H1 (cell line): ENCODE measurements around the gene MYO1G. TPM values are rescaled to one million over a fixed set of nuclear protein-coding genes. Genes with fewer than 3 reads are reported as not detected.

Source experiments
- CTCF ChIA-PET: fragments of 300-600 bp; sonication (Branson Sonifier 250); formaldehyde crosslinking; loops from one replicate; lab custom pipeline; 2021; ENCODE audit not compliant: partially characterized antibody; lab: Charles Lee
- POLR2A ChIA-PET: fragments of 300-600 bp; sonication (Branson Sonifier 250); formaldehyde crosslinking; loops from one replicate; lab custom pipeline; 2021; ENCODE audit warnings: inconsistent platforms; ENCODE audit not compliant: partially characterized antibody; lab: Charles Lee
- DNase-seq, 2 experiments: peaks; one replicate each; pipeline versions ENCODE4 v3.0.0 to v3.0.0-alpha.2; 2010 to 2022; ENCODE audit warnings: low spot score in 2 of 2, low read depth in 1 of 2, mixed read lengths in 1 of 2
- FAIRE-seq: peaks from 2 replicates; lab custom pipeline; 2011; peaks lifted over from hg19 to GRCh38; lab: Jason Lieb, UNC
- H2AFZ ChIP-seq: 2 replicates; pipeline ENCODE4 v1.8.1; 2012; ENCODE audit warnings: low read length, inconsistent platforms
- H2AK5ac ChIP-seq: 2 replicates; pipeline ENCODE4 v1.6.1; 2013; ENCODE audit warnings: low read depth, low read length
- H2BK120ac ChIP-seq: replicated peaks from 2 replicates; pipeline ENCODE3; 2013; ENCODE audit warnings: low read depth, low read length, inconsistent platforms
- H2BK12ac ChIP-seq: 2 replicates; pipeline ENCODE4 v1.6.1; 2013; ENCODE audit warnings: low read depth, low read length
- H2BK15ac ChIP-seq: 2 replicates; pipeline ENCODE4 v1.6.1; 2013; ENCODE audit warnings: low read length
- H2BK20ac ChIP-seq: 2 replicates; pipeline ENCODE4 v1.6.1; 2013; ENCODE audit warnings: low read length
- H2BK5ac ChIP-seq: 2 replicates; pipeline ENCODE4 v1.6.1; 2013; ENCODE audit warnings: low read depth, low read length
- H3K14ac ChIP-seq: 2 replicates; pipeline ENCODE4 v1.6.1; 2013; ENCODE audit warnings: inconsistent platforms; ENCODE audit not compliant: insufficient read length
- H3K18ac ChIP-seq: 2 replicates; pipeline ENCODE4 v1.6.1; 2013; ENCODE audit warnings: low read length; ENCODE audit errors: extremely low read depth
- H3K23ac ChIP-seq: 2 replicates; pipeline ENCODE4 v1.6.1; 2013; ENCODE audit warnings: inconsistent platforms; ENCODE audit not compliant: insufficient read length
- H3K23me2 ChIP-seq: 2 replicates; pipeline ENCODE4 v1.6.1; 2013; ENCODE audit warnings: low read depth, low read length
- H3K27ac ChIP-seq: 2 replicates; pipeline ENCODE4 v1.6.1; 2011; ENCODE audit warnings: low read depth, low read length, inconsistent platforms
- H3K27me3 ChIP-seq, 4 experiments: replicated peaks in 1 of 4; 1 replicate in 1 of 4; 2 replicates in 3 of 4; pipeline versions ENCODE4 v1.6.1 to v1.8.1; 2011 to 2013; ENCODE audit warnings: low read length in 3 of 4, mild to moderate bottlenecking in 3 of 4, inconsistent platforms in 2 of 4, mixed read lengths in 2 of 4, moderate library complexity in 1 of 4; ENCODE audit not compliant: control insufficient read depth in 3 of 4, insufficient read depth in 3 of 4; ENCODE audit errors: extremely low read depth in 1 of 4
- H3K36me3 ChIP-seq, 4 experiments: 2 replicates each; pipeline versions ENCODE4 v1.6.1 to v1.8.1; 2011 to 2013; ENCODE audit warnings: mild to moderate bottlenecking in 4 of 4, low read length in 3 of 4, moderate library complexity in 2 of 4, control low read depth in 1 of 4, inconsistent platforms in 1 of 4; ENCODE audit not compliant: insufficient read depth in 4 of 4, control insufficient read depth in 2 of 4
- H3K4ac ChIP-seq: replicated peaks from 2 replicates; pipeline ENCODE3; 2013; ENCODE audit warnings: low read length, low read depth, mixed read lengths, inconsistent platforms; ENCODE audit not compliant: insufficient read length
- H3K4me1 ChIP-seq, 4 experiments: replicated peaks in 1 of 4; 1 replicate in 1 of 4; 2 replicates in 3 of 4; pipeline versions ENCODE4 v1.6.1 to v1.8.1; 2011 to 2013; ENCODE audit warnings: low read length in 3 of 4, inconsistent platforms in 2 of 4, mixed read lengths in 1 of 4; ENCODE audit not compliant: insufficient read depth in 4 of 4, control insufficient read depth in 3 of 4
- H3K4me2 ChIP-seq, 2 experiments: 2 replicates each; pipeline versions ENCODE4 v1.6.1 to v1.8.1; 2011 to 2013; ENCODE audit warnings: low read depth in 2 of 2, low read length in 2 of 2, control low read depth in 1 of 2, inconsistent platforms in 1 of 2, mild to moderate bottlenecking in 1 of 2; ENCODE audit not compliant: insufficient read depth in 1 of 2
- H3K4me3 ChIP-seq, 4 experiments: fragments of 200-600, 300-600 bp in 1 of 4; sonication (generic), shearing (Covaris generic), sonication (Bioruptor Twin) in 1 of 4; 2 replicates each; pipeline versions ENCODE4 v1.5.1 to v1.8.1; 2011 to 2016; ENCODE audit warnings: low read length in 4 of 4, low read depth in 3 of 4, control low read depth in 2 of 4, inconsistent platforms in 2 of 4, mild to moderate bottlenecking in 2 of 4, mixed read lengths in 1 of 4, moderate library complexity in 1 of 4; ENCODE audit not compliant: insufficient read depth in 2 of 4; ENCODE audit errors: extremely low read depth in 1 of 4
- H3K56ac ChIP-seq: replicated peaks from 2 replicates; pipeline ENCODE3; 2013; ENCODE audit warnings: low read depth, mild to moderate bottlenecking, mixed read lengths, low read length, inconsistent platforms; ENCODE audit not compliant: insufficient read length
- H3K79me1 ChIP-seq: 2 replicates; pipeline ENCODE4 v1.6.1; 2013; ENCODE audit warnings: low read depth, low read length, control low read depth
- H3K79me2 ChIP-seq, 2 experiments: 2 replicates each; pipeline versions ENCODE4 v1.6.1 to v1.8.1; 2012 to 2013; ENCODE audit warnings: low read length in 2 of 2, mild to moderate bottlenecking in 2 of 2, inconsistent platforms in 1 of 2; ENCODE audit not compliant: insufficient read depth in 2 of 2, control insufficient read depth in 1 of 2
- H3K9ac ChIP-seq, 4 experiments: replicated peaks in 1 of 4; 1 replicate in 1 of 4; 2 replicates in 3 of 4; pipeline versions ENCODE4 v1.6.1 to v1.8.1; 2011 to 2013; ENCODE audit warnings: low read depth in 3 of 4, low read length in 3 of 4, control low read depth in 2 of 4, mild to moderate bottlenecking in 2 of 4, moderate library complexity in 2 of 4, inconsistent platforms in 1 of 4; ENCODE audit errors: extremely low read depth in 1 of 4
- H3K9me3 ChIP-seq, 2 experiments: 2 replicates each; pipeline versions ENCODE4 v1.6.1 to v1.8.1; 2012 to 2013; ENCODE audit warnings: mild to moderate bottlenecking in 2 of 2, moderate library complexity in 2 of 2, control low read depth in 1 of 2, inconsistent platforms in 1 of 2, low read depth in 1 of 2, low read length in 1 of 2, mixed read lengths in 1 of 2; ENCODE audit not compliant: insufficient read depth in 2 of 2
- H4K20me1 ChIP-seq, 2 experiments: replicated peaks in 1 of 2; 2 replicates each; pipeline versions ENCODE3 to v1.8.1; 2011 to 2013; ENCODE audit warnings: inconsistent platforms in 2 of 2, low read length in 2 of 2, mild to moderate bottlenecking in 1 of 2; ENCODE audit not compliant: insufficient read depth in 2 of 2, control insufficient read depth in 1 of 2
- H4K5ac ChIP-seq: 2 replicates; pipeline ENCODE4 v1.6.1; 2013; ENCODE audit warnings: low read length, low read depth, mixed read lengths, inconsistent platforms; ENCODE audit not compliant: insufficient read length
- H4K8ac ChIP-seq: 2 replicates; pipeline ENCODE4 v1.8.0; 2013; ENCODE audit warnings: mild to moderate bottlenecking, moderate library complexity, low read length, inconsistent platforms; ENCODE audit not compliant: insufficient read depth; ENCODE audit errors: extremely low read depth
- H4K91ac ChIP-seq: replicated peaks from 2 replicates; pipeline ENCODE3; 2013; ENCODE audit warnings: low read length, mixed read lengths, inconsistent platforms; ENCODE audit not compliant: insufficient read length
- CEBPB ChIP-seq: IDR thresholded peaks from 2 replicates; pipeline ENCODE4 v1.6.1; 2012; ENCODE audit warnings: low read depth, low read length
- EP300 ChIP-seq, 2 experiments: IDR thresholded peaks; 1 replicate in 1 of 2; 2 replicates in 1 of 2; pipeline ENCODE4 v1.6.1; 2011 to 2012; ENCODE audit warnings: low read depth in 2 of 2, low read length in 2 of 2, mild to moderate bottlenecking in 2 of 2, borderline replicate concordance in 1 of 2, inconsistent platforms in 1 of 2, moderate library complexity in 1 of 2
- FOSL1 ChIP-seq: IDR thresholded peaks from 2 replicates; pipeline ENCODE4 v1.6.1; 2011; ENCODE audit warnings: mild to moderate bottlenecking, low read depth, low read length, moderate library complexity; ENCODE audit not compliant: insufficient read depth
- JUN ChIP-seq: IDR thresholded peaks from 2 replicates; pipeline ENCODE4 v1.6.1; 2011; ENCODE audit warnings: low read depth, mild to moderate bottlenecking, improper control_type of control experiment, low read length
- POLR2AphosphoS5 ChIP-seq: IDR thresholded peaks from 2 replicates; pipeline ENCODE4 v1.6.1; 2011; ENCODE audit warnings: low read depth, low read length
- RAD21 ChIP-seq, 2 experiments: IDR thresholded peaks in 1 of 2; conservative IDR thresholded peaks in 1 of 2; 2 replicates each; pipeline ENCODE4 v1.6.1; 2011; ENCODE audit warnings: low read depth in 2 of 2, low read length in 2 of 2, improper control_type of control experiment in 1 of 2, inconsistent platforms in 1 of 2, mild to moderate bottlenecking in 1 of 2, moderate library complexity in 1 of 2
- RNF2 ChIP-seq: fragments of 200-900, 300-1000 bp; sonication (generic); IDR thresholded peaks from 2 replicates; pipeline ENCODE4 v1.7.1; 2016; ENCODE audit warnings: borderline replicate concordance, low read depth, mild to moderate bottlenecking, antibody characterized with exemption, low read length; ENCODE audit not compliant: poor library complexity, severe bottlenecking; ENCODE audit errors: missing control alignments
- SUZ12 ChIP-seq: fragments of 200-600 bp; sonication (generic); IDR thresholded peaks from 2 replicates; pipeline ENCODE4 v1.6.1; 2012; ENCODE audit warnings: mild to moderate bottlenecking, inconsistent platforms, low read length, moderate library complexity, mixed read lengths
- USF2 ChIP-seq: IDR thresholded peaks from 2 replicates; pipeline ENCODE4 v1.6.1; 2011; ENCODE audit warnings: low read length, improper control_type of control experiment
- ZNF274 ChIP-seq: IDR thresholded peaks from 2 replicates; pipeline ENCODE4 v1.7.0; 2012; ENCODE audit warnings: low read length, borderline replicate concordance; ENCODE audit errors: extremely low read depth
- WGBS, 2 experiments: shearing (Covaris generic) in 1 of 2; methylation state at CpG; one replicate each; pipeline versions ENCODE4 v1.1.6 to v1.1.7; 2013 to 2015; ENCODE audit warnings: low lambda C conversion rate in 2 of 2, mixed read lengths in 2 of 2, inconsistent platforms in 1 of 2, low coverage in 1 of 2, missing lambda C conversion rate in 1 of 2; ENCODE audit not compliant: insufficient replicate concordance in 2 of 2, insufficient coverage in 1 of 2, insufficient read length in 1 of 2; ENCODE audit errors: extremely low coverage in 1 of 2, missing lambda C conversion rate in 1 of 2; 5-methylcytosine and 5-hydroxymethylcytosine counted together
- polyA plus RNA-seq, 7 experiments: library from polyadenylated mRNA; depleted of rRNA in 3 of 7; stranded (reverse) in 5 of 7; unstranded in 2 of 7; fragments of >200 nt in 5 of 7; fragments of 200-250 nt in 2 of 7; gene quantifications; 1 replicate in 5 of 7; 2 replicates in 1 of 7; 4 replicates in 1 of 7; pipeline versions ENCODE4 v1.2.1 to v1.2.3, GENCODE V29; 2011 to 2013; ENCODE audit warnings: missing spikeins in 2 of 7, mixed read lengths in 2 of 7
- total RNA-seq: library from RNA; stranded (reverse); fragmentation: NEBNext Ultra II Directional; extraction: Animal tissue kit (Norgen Biotek cat#: 25700); gene quantifications from 2 replicates; pipeline ENCODE4 v1.2.1, GENCODE V29; 2021

MYO1G gene
- total and polyA plus RNA-seq, 2 of the 8 experiments (the other 6 are each of a cell fraction or from before 2014, with no cell fraction given) = 0.08 to 0.19 TPM

GRCh38 chr7:44980393-44981034 is 1.7 kb upstream of the MYO1G start:
- peak in 1 of 2 experiments; percentile 42 for DNase-seq
- Histone ChIP-seq H4K91ac (no peak overlapping the region), H4K8ac (no peak overlapping the region), H2AFZ (no peak overlapping the region), H4K20me1 (peaks cover 8 to 18% of the 10 kb centered on the region in 2 experiments), H3K79me1 (no peaks in the 10 kb centered on the region), H3K9me3 (no peaks in the 10 kb centered on the region), H3K79me2 (peaks cover 13 to 17% of the 10 kb centered on the region in 2 experiments), H3K4me2 (no peak overlapping the region), H3K18ac (no peak overlapping the region), H3K36me3 (peaks cover 17 to 35% (median 32%) of the 10 kb centered on the region in 4 experiments), H3K56ac (no peak overlapping the region), H3K23me2 (no peaks in the 10 kb centered on the region), H2BK120ac (no peak overlapping the region), H3K27ac (no peak overlapping the region), H3K4ac (no peak overlapping the region), H2BK5ac (no peak overlapping the region), H3K4me1 (peaks cover 0 to 7% (median 5%) of the 10 kb centered on the region in 4 experiments; a peak in 3 of 7 replicates), H4K5ac (no peak overlapping the region), H3K9ac (no peak overlapping the region), H3K27me3 (no peaks in the 10 kb centered on the region), H3K14ac (no peak overlapping the region), H2BK20ac (no peak overlapping the region), H2BK15ac (no peak overlapping the region), H2BK12ac (no peak overlapping the region), H3K23ac (no peak overlapping the region), H3K4me3 (no peak overlapping the region), H2AK5ac (no peak overlapping the region)
- no peak for FAIRE-seq
- POLR2A ChIA-PET = interaction anchor here (0.8 to 13.3 kb wide), 4 partner anchors 9 to 155 kb away, joined by 3 to 327 read pairs (median 100); partner anchors contain the start of gene CCM2
- 84% methylated on average over 8 of the region's 8 CpGs; no CpG with 5 or more reads in 1 of the 2 experiments for WGBS, 2 experiments
- CTCF ChIA-PET = interaction anchor here (0.8 to 1.7 kb wide), 5 partner anchors 9 to 155 kb away, joined by 3 to 6 read pairs (median 3); partner anchors contain the start of gene H2AZ2
- TF ChIP-seq FOSL1 (no peak), EP300 (IDR thresholded peaks at IDR 0.05; ENCODE audit: borderline replicate concordance in 1 of 2, low read depth in 2 of 2, low read length in 2 of 2) (no peak), POLR2AphosphoS5 (no peak), JUN (no peak), ZNF274 (no peak), RAD21 (IDR thresholded peaks at IDR 0.05 in 1 of 2, conservative IDR thresholded peaks at IDR 0.05 in 1 of 2; ENCODE audit: low read depth in 2 of 2, low read length in 2 of 2) (no peak), RNF2 (no peak), CEBPB (no peak), SUZ12 (no peak), USF2 (no peak)
